ENCODE measurements around the gene C2CD4D. TPM values are rescaled to one million over a fixed set of nuclear protein-coding genes. Genes with fewer than 3 reads are reported as not detected.

The C2CD4D gene
- polyA plus RNA-seq, 1 donor (not counting 4 experiments of a cell fraction or from before 2014, with no cell fraction given): 0.05 TPM

DNA sequence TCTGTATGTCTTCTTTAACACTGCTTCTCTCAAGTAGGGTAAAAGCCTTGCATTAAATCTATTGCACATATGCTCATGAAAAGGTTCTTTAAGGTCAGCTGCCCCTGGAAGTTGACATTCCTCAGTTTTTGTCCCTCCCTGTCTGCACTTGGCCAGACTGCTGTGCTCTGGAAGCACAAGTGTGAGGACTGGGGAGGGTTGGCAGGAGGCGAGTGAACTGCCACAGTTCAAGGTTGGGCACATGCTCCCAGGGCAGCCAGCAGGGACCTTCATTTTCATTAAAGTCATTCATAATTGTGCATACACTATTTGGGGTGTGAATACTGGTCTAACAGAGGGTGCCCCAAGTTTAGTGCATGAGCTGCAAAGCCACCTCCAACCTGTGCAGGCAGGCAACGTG, 24.8 kb upstream of the C2CD4D start:
- Histone ChIP-seq H3K9me3 (ENCODE audit: control insufficient read depth, low read depth, low read length) (no peaks in the 10 kb centered on the region), H3K4me3 (ENCODE audit: control insufficient read depth in 2 of 3, extremely low read depth in 1 of 3, insufficient read depth in 2 of 3, low read depth in 1 of 3, low read length in 3 of 3) (no peak overlapping the region), H3K9me1 (ENCODE audit: control insufficient read depth, extremely low read depth, insufficient read depth, low read length) (no peaks in the 10 kb centered on the region), H3K9ac (ENCODE audit: control insufficient read depth, extremely low read depth, insufficient read depth, low read length) (no peak overlapping the region), H2AFZ (ENCODE audit: control insufficient read depth, low read length) (no peak overlapping the region), H4K20me1 (ENCODE audit: control insufficient read depth, extremely low read depth, insufficient read depth, low read length) (no peaks in the 10 kb centered on the region), H3K4me1 (ENCODE audit: control insufficient read depth, extremely low read depth, insufficient read depth, low read length) (peaks cover 22% of the 10 kb centered on the region), H3K36me3 (ENCODE audit: control insufficient read depth in 2 of 2, extremely low read depth in 1 of 2, insufficient read depth in 2 of 2, low read length in 2 of 2) (no peaks in the 10 kb centered on the region), H3K27ac (ENCODE audit: control insufficient read depth, insufficient read depth, low read length) (no peak overlapping the region), H3K4me2 (ENCODE audit: control insufficient read depth, extremely low read depth, insufficient read depth, low read depth, low read length) (no peak overlapping the region), H3K27me3 (ENCODE audit: control insufficient read depth, extremely low read depth, insufficient read depth, low read length) (no peaks in the 10 kb centered on the region), H3K79me2 (ENCODE audit: control insufficient read depth, insufficient read depth, low read length) (no peaks in the 10 kb centered on the region)
- dilution Hi-C loops (cut with MboI; ENCODE audit: extremely low pct_ligation_motif_present, low sequenced_read_pairs): no loop called here
- FAIRE-seq: no peak
- TF ChIP-seq EZH2 (IDR thresholded peaks at IDR 0.05; ENCODE audit: low read length): no peak
- TF ChIP-seq, protein P1, sequence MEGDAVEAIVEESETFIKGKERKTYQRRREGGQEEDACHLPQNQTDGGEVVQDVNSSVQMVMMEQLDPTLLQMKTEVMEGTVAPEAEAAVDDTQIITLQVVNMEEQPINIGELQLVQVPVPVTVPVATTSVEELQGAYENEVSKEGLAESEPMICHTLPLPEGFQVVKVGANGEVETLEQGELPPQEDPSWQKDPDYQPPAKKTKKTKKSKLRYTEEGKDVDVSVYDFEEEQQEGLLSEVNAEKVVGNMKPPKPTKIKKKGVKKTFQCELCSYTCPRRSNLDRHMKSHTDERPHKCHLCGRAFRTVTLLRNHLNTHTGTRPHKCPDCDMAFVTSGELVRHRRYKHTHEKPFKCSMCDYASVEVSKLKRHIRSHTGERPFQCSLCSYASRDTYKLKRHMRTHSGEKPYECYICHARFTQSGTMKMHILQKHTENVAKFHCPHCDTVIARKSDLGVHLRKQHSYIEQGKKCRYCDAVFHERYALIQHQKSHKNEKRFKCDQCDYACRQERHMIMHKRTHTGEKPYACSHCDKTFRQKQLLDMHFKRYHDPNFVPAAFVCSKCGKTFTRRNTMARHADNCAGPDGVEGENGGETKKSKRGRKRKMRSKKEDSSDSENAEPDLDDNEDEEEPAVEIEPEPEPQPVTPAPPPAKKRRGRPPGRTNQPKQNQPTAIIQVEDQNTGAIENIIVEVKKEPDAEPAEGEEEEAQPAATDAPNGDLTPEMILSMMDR (optimal IDR thresholded peaks at IDR 0.05 in 1 of 3, IDR thresholded peaks at IDR 0.05 in 1 of 3, conservative IDR thresholded peaks at IDR 0.05 in 1 of 3; ENCODE audit: extremely low read depth in 1 of 3, insufficient read depth in 2 of 3, low read length in 3 of 3): no peak
- no peak for DNase-seq (ENCODE audit: low read depth, low spot score)

DNA sequence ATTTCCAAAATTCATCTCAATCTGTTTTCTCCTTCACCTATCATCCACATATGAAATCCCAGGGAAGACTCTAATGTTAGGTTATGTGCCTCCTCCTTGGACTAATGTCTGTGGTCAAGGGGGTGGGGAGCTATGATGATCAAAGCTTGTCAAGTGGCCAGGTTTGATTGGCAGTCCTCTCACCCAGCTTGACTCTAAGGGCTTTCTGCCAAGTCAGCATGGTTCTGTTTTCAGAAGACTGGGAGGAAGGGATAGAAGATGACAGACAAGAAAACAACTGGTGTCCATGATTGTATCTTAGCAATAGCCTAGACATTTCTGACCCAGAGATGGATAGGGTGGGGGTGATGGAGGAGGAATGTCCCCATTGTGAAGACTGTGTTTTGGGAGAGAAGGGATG, 23.0 kb upstream of the C2CD4D start:
- H3K27ac ChIP-seq (ENCODE audit: control insufficient read depth, insufficient read depth, low read length): no peak overlapping the region
- DNase-seq (ENCODE audit: low read depth, low spot score): no peak
- no peaks in the 10 kb centered on the region for H3K27me3 ChIP-seq (ENCODE audit: control insufficient read depth, extremely low read depth, insufficient read depth, low read length)
- H3K4me3 ChIP-seq (ENCODE audit: control insufficient read depth in 2 of 3, extremely low read depth in 1 of 3, insufficient read depth in 2 of 3, low read depth in 1 of 3, low read length in 3 of 3): no peak overlapping the region
- H3K9me1 ChIP-seq (ENCODE audit: control insufficient read depth, extremely low read depth, insufficient read depth, low read length): no peaks in the 10 kb centered on the region
- TF ChIP-seq, protein P1 (optimal IDR thresholded peaks at IDR 0.05 in 1 of 3, IDR thresholded peaks at IDR 0.05 in 1 of 3, conservative IDR thresholded peaks at IDR 0.05 in 1 of 3; ENCODE audit: extremely low read depth in 1 of 3, insufficient read depth in 2 of 3, low read length in 3 of 3): no peak
- TF ChIP-seq EZH2 (IDR thresholded peaks at IDR 0.05; ENCODE audit: low read length): no peak
- H3K9ac ChIP-seq (ENCODE audit: control insufficient read depth, extremely low read depth, insufficient read depth, low read length): no peak overlapping the region
- no peaks in the 10 kb centered on the region for H3K79me2 ChIP-seq (ENCODE audit: control insufficient read depth, insufficient read depth, low read length)
- H3K9me3 ChIP-seq (ENCODE audit: control insufficient read depth, low read depth, low read length): no peaks in the 10 kb centered on the region
- no peak overlapping the region for H2AFZ ChIP-seq (ENCODE audit: control insufficient read depth, low read length)
- peaks cover 34% of the 10 kb centered on the region for H3K4me1 ChIP-seq (ENCODE audit: control insufficient read depth, extremely low read depth, insufficient read depth, low read length)
- H3K36me3 ChIP-seq (ENCODE audit: control insufficient read depth in 2 of 2, extremely low read depth in 1 of 2, insufficient read depth in 2 of 2, low read length in 2 of 2): no peaks in the 10 kb centered on the region
- FAIRE-seq: no peak
- no peak overlapping the region for H3K4me2 ChIP-seq (ENCODE audit: control insufficient read depth, extremely low read depth, insufficient read depth, low read depth, low read length)
- no peaks in the 10 kb centered on the region for H4K20me1 ChIP-seq (ENCODE audit: control insufficient read depth, extremely low read depth, insufficient read depth, low read length)
- dilution Hi-C loops (cut with MboI; ENCODE audit: extremely low pct_ligation_motif_present, low sequenced_read_pairs): no loop called here
